Measurements from ENCODE around the gene TWNK.
"Not testable (repeated sequence)": the region's sequence is repeated elsewhere in the genome, so short reads cannot be mapped to it uniquely, and the experiment has no call there.

The TWNK gene

DNA sequence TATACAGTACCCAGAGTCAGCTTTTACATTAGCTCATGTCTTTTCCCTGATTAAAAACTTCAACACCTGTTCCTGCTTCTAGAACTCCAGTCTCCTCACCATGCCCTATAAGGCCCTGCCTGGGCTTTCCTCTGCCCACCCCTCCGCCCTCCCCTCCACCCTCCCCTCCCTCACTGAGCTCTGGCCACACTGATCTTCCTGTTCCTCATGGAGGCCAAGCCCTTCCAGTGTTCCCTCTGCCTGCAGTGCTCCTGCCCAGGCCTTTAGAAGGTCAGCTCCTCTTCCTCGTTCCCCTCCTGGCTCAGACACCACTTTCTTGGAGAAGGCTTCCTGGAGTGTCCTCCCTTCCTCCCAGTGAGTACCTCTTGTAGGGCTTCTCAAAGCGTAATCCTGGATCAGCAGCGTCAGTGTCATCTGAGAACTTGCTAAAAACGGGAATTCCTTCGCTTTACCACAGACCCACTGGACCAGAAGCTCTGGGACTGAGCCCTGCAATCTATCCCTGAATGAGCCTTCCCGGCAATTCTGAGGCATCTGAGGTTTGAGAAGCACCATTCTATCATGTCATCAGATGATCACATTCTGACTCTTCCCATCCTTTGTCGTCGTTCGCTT lies 39.9 kb downstream of the TWNK start:
- DNase-seq (ENCODE audit: insufficient read length, low spot score) (no peak), FAIRE-seq (no peak)

- no peak for FAIRE-seq
These were observed 41.3 kb downstream of the TWNK start for GRCh38 chr10:101028446-101029337.

DNA sequence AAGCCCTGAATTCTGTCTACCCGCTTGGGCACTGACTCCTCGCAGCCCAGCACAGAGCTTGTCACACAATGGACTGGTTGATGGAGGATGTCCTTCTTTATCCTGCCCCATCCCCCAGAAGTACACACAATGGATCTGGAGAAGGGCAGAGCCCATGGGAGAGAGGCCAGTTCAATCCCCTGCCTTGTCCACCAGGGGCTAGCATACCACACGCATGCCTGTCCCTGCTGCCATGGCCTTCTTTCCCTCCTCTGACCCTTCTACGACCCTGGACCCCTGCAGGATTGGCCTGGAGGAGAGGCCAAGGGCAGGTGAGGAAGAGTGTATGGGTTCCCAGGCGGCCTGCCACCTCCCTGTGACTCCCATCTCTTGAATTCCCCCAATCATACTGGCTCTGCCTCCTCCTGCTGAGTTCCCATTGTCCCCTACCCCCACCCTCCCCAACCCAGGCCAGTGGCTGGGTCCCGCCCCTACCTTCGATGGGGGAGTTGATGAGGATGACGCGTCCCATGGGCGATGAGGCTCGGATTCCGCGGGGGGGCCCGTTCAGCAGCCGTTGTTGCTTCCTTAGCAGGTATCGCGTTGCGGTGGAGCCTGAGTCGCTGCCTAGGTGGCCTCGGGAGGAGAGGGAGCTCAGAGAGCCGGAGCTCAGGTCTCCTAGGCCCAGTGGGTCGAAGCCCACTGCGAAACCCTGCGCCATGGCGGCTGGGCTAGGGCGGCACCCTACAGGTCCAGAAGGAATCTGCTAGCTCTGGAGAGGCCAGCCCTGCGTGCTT lies 42.4 kb downstream of the TWNK start:
- FAIRE-seq, result no peak
- no peak for DNase-seq (ENCODE audit: insufficient read length, low spot score)

More at GRCh38 chr10:101028446-101029337, 41.3 kb downstream of the TWNK start:
- DNase-seq (ENCODE audit: insufficient read length, low spot score), result no peak

DNA sequence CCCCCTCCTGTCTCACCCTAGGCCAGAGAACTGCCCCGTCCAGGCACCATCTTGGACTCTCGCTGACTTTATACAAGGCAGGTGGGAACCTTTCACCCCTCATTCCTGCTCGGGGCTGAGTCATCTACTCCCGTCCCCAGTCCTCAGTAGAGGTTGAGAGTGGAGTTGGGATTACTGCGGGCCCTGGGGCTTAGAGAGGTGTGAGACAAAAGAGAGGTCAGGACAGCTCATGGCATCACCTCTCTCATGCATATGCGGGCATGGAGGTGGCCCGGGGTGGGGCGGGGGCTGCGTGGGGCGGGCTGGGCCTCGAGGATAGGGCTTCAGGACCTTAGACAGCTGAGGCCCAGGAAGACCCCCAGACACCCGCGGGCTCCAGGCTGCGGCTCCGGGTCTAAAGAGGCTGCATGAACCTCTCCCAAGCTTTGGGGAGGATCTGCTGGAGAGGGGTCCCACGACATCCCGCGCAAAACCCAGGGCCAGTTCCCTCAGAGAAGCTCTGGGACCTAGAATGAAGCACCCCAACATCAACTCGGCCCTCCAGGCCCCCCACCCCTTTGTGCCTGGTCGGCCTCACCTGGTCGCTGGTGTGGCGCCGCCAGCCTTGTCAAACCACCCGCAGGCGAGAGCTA lies 43.3 kb downstream of the TWNK start:
- FAIRE-seq, result no peak
- no peak for DNase-seq (ENCODE audit: insufficient read length, low spot score)

GRCh38 chr10:101031128-101031795 lies 43.9 kb downstream of the TWNK start, which contains the start of the genes PDZD7 and SFXN3:
Gene PDZD7 (minus strand): TSS chr10:101031129. CDS start chr10:101030219, 910 bp downstream.
Gene SFXN3 (plus strand): TSS chr10:101031234. CDS start chr10:101034695, 3,461 bp downstream.
- FAIRE-seq (peak; percentile 40), DNase-seq (ENCODE audit: insufficient read length, low spot score) (peak; percentile 95)

DNA sequence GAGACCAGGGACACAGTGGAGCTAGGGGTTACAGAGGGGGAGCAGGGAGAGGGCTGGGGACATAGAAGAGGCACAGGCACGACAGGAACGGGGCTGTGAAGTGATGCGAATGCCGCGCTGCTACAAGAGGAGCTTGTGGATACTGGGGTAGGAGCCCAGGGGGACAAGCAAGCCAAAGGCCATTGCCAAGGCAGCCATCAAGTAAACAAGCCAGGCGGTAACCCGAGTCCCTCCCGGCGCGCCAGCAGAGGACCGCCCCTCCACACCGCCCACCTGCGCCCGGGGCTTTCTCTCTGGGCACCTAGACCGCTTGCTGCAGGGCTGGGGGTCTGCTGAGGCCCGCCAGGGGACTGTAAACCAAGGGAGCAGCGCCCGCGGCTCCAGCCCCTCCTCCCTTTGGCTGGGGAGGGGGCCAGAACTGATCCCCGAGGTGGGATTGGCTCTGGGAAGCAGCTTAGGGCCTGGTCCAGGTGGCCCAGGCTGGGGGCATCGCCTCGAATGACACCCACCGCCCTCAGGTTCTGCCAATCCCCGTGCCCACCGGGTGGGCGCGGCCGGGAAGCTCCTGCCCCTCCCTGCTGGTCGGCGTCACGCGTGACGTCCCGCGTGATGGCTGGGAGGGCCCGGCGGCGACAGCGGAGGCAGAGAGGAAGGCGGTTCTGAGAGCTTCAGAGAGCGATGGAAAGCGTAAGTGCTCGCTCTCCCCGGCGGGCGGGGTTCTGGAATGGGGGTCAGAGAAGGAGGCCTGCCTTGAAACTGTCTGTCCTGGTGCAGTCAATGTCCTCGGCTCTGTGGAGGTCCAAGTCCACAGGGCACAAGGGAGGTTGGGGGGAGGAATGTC lies 44.7 kb downstream of the TWNK start:
- FAIRE-seq (peak; percentile 54), DNase-seq (ENCODE audit: insufficient read length, low spot score) (peak; percentile 56)

- DNase-seq (ENCODE audit: insufficient read length, low spot score) (peak; percentile 78), FAIRE-seq (peak; percentile 62)
These were observed 45.4 kb downstream of the TWNK start for GRCh38 chr10:101032637-101033224.

- FAIRE-seq, result no peak
- DNase-seq (ENCODE audit: insufficient read length, low spot score), result no peak
These were observed 45.9 kb downstream of the TWNK start for GRCh38 chr10:101033276-101033675.

GRCh38 chr10:101034404-101034803 lies 47.1 kb downstream of the TWNK start:
- not testable (repeated sequence) for FAIRE-seq; DNase-seq (ENCODE audit: insufficient read length, low spot score)

DNA sequence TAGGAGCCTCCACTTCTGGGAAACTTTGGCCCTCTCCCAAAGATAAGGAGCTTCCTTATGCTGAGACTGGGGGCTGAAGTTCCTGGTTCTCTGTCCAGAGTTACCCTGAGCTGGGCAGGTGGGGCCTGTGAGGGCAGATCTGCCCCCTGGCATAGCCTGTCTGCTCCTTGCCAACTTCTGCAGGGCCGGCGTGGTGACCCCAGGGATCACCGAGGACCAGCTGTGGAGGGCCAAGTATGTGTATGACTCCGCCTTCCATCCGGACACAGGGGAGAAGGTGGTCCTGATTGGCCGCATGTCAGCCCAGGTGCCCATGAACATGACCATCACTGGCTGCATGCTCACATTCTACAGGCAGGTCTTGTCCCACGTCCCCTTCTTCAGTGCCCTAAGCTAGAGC lies 48.0 kb downstream of the TWNK start:
- DNase-seq (ENCODE audit: insufficient read length, low spot score) (no peak), FAIRE-seq (no peak)

- DNase-seq (ENCODE audit: insufficient read length, low spot score) (no peak), FAIRE-seq (no peak)
These were observed 48.8 kb downstream of the TWNK start for GRCh38 chr10:101035916-101036702.

DNA sequence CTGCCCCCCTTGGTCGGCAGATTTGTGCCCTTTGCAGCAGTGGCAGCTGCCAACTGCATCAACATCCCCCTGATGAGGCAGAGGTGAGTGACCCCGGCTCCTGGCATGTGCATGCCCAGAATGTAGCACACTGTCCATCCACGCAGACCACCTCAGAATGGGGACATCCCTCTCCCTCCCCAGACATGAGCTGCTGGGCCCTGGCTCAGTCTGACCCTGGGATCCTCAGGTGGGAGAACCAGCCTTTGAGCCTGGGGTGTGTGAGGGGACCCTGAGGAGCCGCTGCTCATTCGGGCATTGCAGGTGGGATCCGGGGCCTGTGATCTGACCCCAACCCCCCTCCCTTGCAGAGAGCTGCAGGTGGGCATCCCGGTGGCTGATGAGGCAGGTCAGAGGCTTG lies 49.4 kb downstream of the TWNK start:
- DNase-seq (ENCODE audit: insufficient read length, low spot score) (no peak), FAIRE-seq (no peak)

DNA sequence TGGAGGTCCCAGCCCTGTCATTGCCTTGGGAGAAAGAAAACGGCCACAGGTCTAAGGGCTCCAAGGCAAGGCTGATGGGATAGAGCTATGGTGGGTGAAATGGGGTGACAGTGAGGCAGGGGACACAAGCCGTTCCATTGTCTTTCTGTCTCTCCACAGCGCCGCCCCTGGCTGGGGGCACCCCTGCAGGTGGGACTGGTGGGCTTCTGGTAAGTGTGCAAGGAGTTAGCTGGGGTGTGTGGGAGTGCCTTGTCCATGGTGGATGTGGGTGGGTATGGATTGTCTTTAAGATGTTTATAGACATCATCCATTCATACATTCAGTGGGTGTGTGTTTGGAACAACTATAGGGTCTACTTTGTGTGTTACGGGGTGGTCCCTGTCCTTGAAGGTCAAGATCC lies 51.1 kb downstream of the TWNK start:
- DNase-seq (ENCODE audit: insufficient read length, low spot score) (no peak), FAIRE-seq (no peak)

- DNase-seq (ENCODE audit: insufficient read length, low spot score), result no peak
- FAIRE-seq, result no peak
These were observed 52.7 kb downstream of the TWNK start for GRCh38 chr10:101040061-101040460.

DNA sequence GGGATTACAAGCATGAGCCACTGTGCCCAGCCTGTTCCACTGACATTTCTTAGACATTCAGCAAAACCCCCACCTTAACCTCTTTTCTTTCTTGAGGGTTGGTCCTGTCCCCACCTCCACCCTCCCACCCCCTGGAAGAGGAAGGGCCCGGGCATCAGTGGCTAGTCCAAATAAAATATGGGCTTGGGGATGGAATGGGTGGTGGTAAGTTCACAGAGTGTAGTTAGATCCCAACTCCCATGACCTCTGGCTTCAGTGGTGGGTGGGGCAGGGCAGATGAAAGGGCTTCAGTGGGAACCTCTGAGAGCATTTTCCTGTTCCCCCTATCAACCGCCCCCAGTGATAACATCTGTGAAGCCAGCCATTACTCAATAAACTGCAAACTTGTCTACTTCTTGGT lies 53.5 kb downstream of the TWNK start:
- no peak for DNase-seq (ENCODE audit: insufficient read length, low spot score)
- FAIRE-seq, result no peak

DNA sequence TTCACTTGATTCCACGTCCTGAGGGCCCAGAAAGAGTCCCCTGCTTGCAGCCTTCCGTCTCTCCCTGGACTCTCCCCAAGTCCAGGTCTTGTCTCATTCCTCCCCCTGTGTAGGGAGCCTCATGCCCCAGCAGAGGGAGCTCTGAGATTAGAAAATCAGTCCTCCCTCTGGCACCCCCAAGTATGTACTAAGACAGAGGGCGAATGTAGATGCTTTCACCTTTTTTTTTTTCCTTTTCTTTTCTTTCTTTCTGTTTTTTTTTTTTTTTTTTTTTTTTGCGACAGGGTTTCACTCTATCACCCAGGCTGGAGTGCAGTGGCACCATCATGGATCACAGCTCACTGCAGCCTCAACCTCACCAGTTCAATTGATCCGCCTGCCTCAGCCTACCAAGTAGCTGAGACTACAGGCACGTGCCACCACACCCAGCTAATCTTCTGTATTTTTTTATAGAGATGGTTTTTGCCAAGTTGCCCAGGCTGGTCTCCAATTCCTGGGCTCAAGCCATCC lies 54.0 kb downstream of the TWNK start:
- DNase-seq (ENCODE audit: insufficient read length, low spot score), result peak; percentile 89
- no peak for FAIRE-seq

GRCh38 chr10:101042118-101042517 lies 54.8 kb downstream of the TWNK start:
- DNase-seq (ENCODE audit: insufficient read length, low spot score) (no peak), FAIRE-seq (no peak)

Data from HTR-8/SVneo (cell line).